ENCODE measurements around the gene MTA3. TPM values are rescaled to one million over a fixed set of nuclear protein-coding genes. Genes with fewer than 3 reads are reported as not detected.
A peak's percentile ranks its signal among the peaks of the same experiment; 100 is the strongest.
"Not testable (repeated sequence)": the region's sequence is repeated elsewhere in the genome, so short reads cannot be mapped to it uniquely, and the experiment has no call there.

MTA3 gene
- total RNA-seq, 2 donors from 2014 or later: 30.1 to 44.1 TPM

GRCh38 chr2:42722320-42723190 lies 154.1 kb downstream of the MTA3 start:
- H3K9me3 Mint-ChIP-seq: no peaks in the 10 kb centered on the region
- no peaks in the 10 kb centered on the region for H3K36me3 Mint-ChIP-seq
- ATAC-seq (peak; percentile 76 to 91), DNase-seq (ENCODE audit: low spot score in 2 of 2) (peak in 1 of 2 donors; percentile 49)
- H3K27ac Mint-ChIP-seq: peak overlapping the region in 1 of 2 donors; percentile 77

- no peaks in the 10 kb centered on the region for H3K9me3 Mint-ChIP-seq
- ATAC-seq (no peak), DNase-seq (ENCODE audit: low spot score in 2 of 2) (no peak)
- no peaks in the 10 kb centered on the region for H3K36me3 Mint-ChIP-seq
- no peak overlapping the region for H3K27ac Mint-ChIP-seq
Observed at GRCh38 chr2:42723465-42723864, 155.0 kb downstream of the MTA3 start.

- no peak for ATAC-seq
- DNase-seq (ENCODE audit: low spot score in 2 of 2): no peak
- Mint-ChIP-seq H3K36me3 (peaks cover 5 to 7% of the 10 kb centered on the region in 2 donors), H3K9me3 (peaks cover 0 to 5% of the 10 kb centered on the region in 2 donors), H3K27ac (no peak overlapping the region)
Observed at GRCh38 chr2:42724886-42725285, 156.5 kb downstream of the MTA3 start.

- Mint-ChIP-seq H3K36me3 (peaks cover 12 to 13% of the 10 kb centered on the region in 2 donors), H3K27ac (no peak overlapping the region), H3K9me3 (peaks cover 0 to 5% of the 10 kb centered on the region in 2 donors)
- DNase-seq (ENCODE audit: low spot score in 2 of 2) (no peak), ATAC-seq (no peak)
Observed at GRCh38 chr2:42725657-42726056, 157.2 kb downstream of the MTA3 start.

- ATAC-seq: no peak
- H3K36me3 Mint-ChIP-seq: peaks cover 17 to 21% of the 10 kb centered on the region in 2 donors
- no peak for DNase-seq (ENCODE audit: low spot score in 2 of 2)
- no peak overlapping the region for H3K27ac Mint-ChIP-seq
- H3K9me3 Mint-ChIP-seq: peaks cover 5 to 6% of the 10 kb centered on the region in 2 donors
Observed at GRCh38 chr2:42726680-42727079, 158.2 kb downstream of the MTA3 start.

- DNase-seq (ENCODE audit: low spot score in 2 of 2); ATAC-seq; H3K27ac Mint-ChIP-seq: not testable (repeated sequence)
- Mint-ChIP-seq H3K9me3 (peaks cover 21 to 23% of the 10 kb centered on the region in 2 donors), H3K36me3 (peaks cover 60 to 63% of the 10 kb centered on the region in 2 donors)
Observed at GRCh38 chr2:42731316-42731715, 162.9 kb downstream of the MTA3 start.

GRCh38 chr2:42733852-42734251 lies 165.4 kb downstream of the MTA3 start:
- peaks cover 73 to 85% of the 10 kb centered on the region in 2 donors for H3K36me3 Mint-ChIP-seq
- no peak overlapping the region for H3K27ac Mint-ChIP-seq
- H3K9me3 Mint-ChIP-seq: peaks cover 25 to 27% of the 10 kb centered on the region in 2 donors
- DNase-seq (ENCODE audit: low spot score in 2 of 2): no peak
- ATAC-seq: no peak

GRCh38 chr2:42736598-42737322 lies 168.3 kb downstream of the MTA3 start:
- H3K27ac Mint-ChIP-seq: no peak overlapping the region
- peaks cover 21% of the 10 kb centered on the region in 2 donors for H3K9me3 Mint-ChIP-seq
- ATAC-seq (no peak), DNase-seq (ENCODE audit: low spot score in 2 of 2) (no peak)
- peaks cover 61 to 81% of the 10 kb centered on the region in 2 donors for H3K36me3 Mint-ChIP-seq

GRCh38 chr2:42741140-42741539 lies 172.7 kb downstream of the MTA3 start:
- peaks cover 4 to 6% of the 10 kb centered on the region in 2 donors for H3K9me3 Mint-ChIP-seq
- DNase-seq (ENCODE audit: low spot score in 2 of 2) (no peak), ATAC-seq (no peak)
- H3K27ac Mint-ChIP-seq: peak overlapping the region in 1 of 2 donors; percentile 50
- peaks cover 21 to 50% of the 10 kb centered on the region in 2 donors for H3K36me3 Mint-ChIP-seq

- Mint-ChIP-seq H3K27ac (peak overlapping the region; percentile 4 to 19), H3K36me3 (peaks cover 6 to 35% of the 10 kb centered on the region in 2 donors), H3K9me3 (no peaks in the 10 kb centered on the region)
- no peak for ATAC-seq
- DNase-seq (ENCODE audit: low spot score in 2 of 2): no peak
Observed at GRCh38 chr2:42742740-42743658, 174.6 kb downstream of the MTA3 start.

- no peaks in the 10 kb centered on the region for H3K9me3 Mint-ChIP-seq
- peak overlapping the region in 1 of 2 donors; percentile 19 for H3K27ac Mint-ChIP-seq
- no peak for DNase-seq (ENCODE audit: low spot score in 2 of 2)
- ATAC-seq: no peak
- H3K36me3 Mint-ChIP-seq: peaks cover 6 to 28% of the 10 kb centered on the region in 2 donors
Observed at GRCh38 chr2:42743659-42743990, 175.2 kb downstream of the MTA3 start.

GRCh38 chr2:42744545-42745082 lies 176.2 kb downstream of the MTA3 start:
- ATAC-seq (no peak), DNase-seq (ENCODE audit: low spot score in 2 of 2) (no peak)
- no peaks in the 10 kb centered on the region for H3K9me3 Mint-ChIP-seq
- peaks cover 0 to 20% of the 10 kb centered on the region in 2 donors for H3K36me3 Mint-ChIP-seq
- H3K27ac Mint-ChIP-seq: no peak overlapping the region

GRCh38 chr2:42747422-42747821 lies 179.0 kb downstream of the MTA3 start:
- Mint-ChIP-seq H3K36me3 (peaks cover 0 to 8% of the 10 kb centered on the region in 2 donors), H3K9me3 (no peaks in the 10 kb centered on the region), H3K27ac (no peak overlapping the region)
- ATAC-seq (no peak), DNase-seq (ENCODE audit: low spot score in 2 of 2) (no peak)

- ATAC-seq (no peak), DNase-seq (ENCODE audit: low spot score in 2 of 2) (no peak)
- Mint-ChIP-seq H3K9me3 (no peaks in the 10 kb centered on the region), H3K36me3 (peaks cover 0 to 4% of the 10 kb centered on the region in 2 donors), H3K27ac (peak overlapping the region in 1 of 2 donors; percentile 11)
Observed at GRCh38 chr2:42748840-42749239, 180.4 kb downstream of the MTA3 start.

- ATAC-seq: no peak
- no peak for DNase-seq (ENCODE audit: low spot score in 2 of 2)
- H3K36me3 Mint-ChIP-seq: peaks cover 0 to 4% of the 10 kb centered on the region in 2 donors
- H3K27ac Mint-ChIP-seq: no peak overlapping the region
- no peaks in the 10 kb centered on the region for H3K9me3 Mint-ChIP-seq
Observed at GRCh38 chr2:42752314-42752713, 183.9 kb downstream of the MTA3 start.
